Naive thymus-derived CD8-positive, alpha-beta T cell (primary cell): ENCODE measurements around the gene CPNE1. TPM values are rescaled to one million over a fixed set of nuclear protein-coding genes. Genes with fewer than 3 reads are reported as not detected.

Experiments
- ATAC-seq, 2 donors: fragments of 150-1000 bp; cut with Tn5 transposase in 1 of 2; sonication (Bioruptor Pico), chemical (Tn5 transposase) in 1 of 2; 1 replicate in 1 of 2; 2 replicates in 1 of 2; pipeline ENCODE4 v1.10.0; 2021; ENCODE audit warnings: mild to moderate bottlenecking in 2 of 2, moderate library complexity in 2 of 2
- POLR2A ChIA-PET: fragments of 350-600 bp; sonication (Branson Sonifier 250); formaldehyde crosslinking; loops from one replicate; lab custom pipeline; 2021; ENCODE audit warnings: antibody characterized with exemption; lab: Charles Lee
- DNase-seq, 10 donors: peaks; one replicate each; pipeline versions ENCODE4 v3.0.0 to v3.0.0-alpha.2; 2020 to 2022
- H3K27ac Mint-ChIP-seq, 10 donors: one replicate each; pipeline ENCODE4 v1.8.0; 2020 to 2022; ENCODE audit warnings: mild to moderate bottlenecking in 10 of 10, mixed read lengths in 10 of 10, moderate library complexity in 4 of 10, inconsistent platforms in 1 of 10
- H3K27me3 Mint-ChIP-seq, 5 donors: one replicate each; pipeline ENCODE4 v1.8.0; 2021 to 2022; ENCODE audit warnings: mixed read lengths in 5 of 5
- H3K36me3 Mint-ChIP-seq, 3 donors: one replicate each; pipeline ENCODE4 v1.8.0; 2020 to 2022; ENCODE audit warnings: mixed read lengths in 3 of 3, mild to moderate bottlenecking in 2 of 3, inconsistent platforms in 1 of 3
- H3K4me1 Mint-ChIP-seq, 4 donors: one replicate each; pipeline ENCODE4 v1.8.0; 2021 to 2022; ENCODE audit warnings: mixed read lengths in 4 of 4
- H3K4me3 Mint-ChIP-seq, 10 donors: one replicate each; pipeline ENCODE4 v1.8.0; 2020 to 2022; ENCODE audit warnings: mild to moderate bottlenecking in 10 of 10, mixed read lengths in 10 of 10, moderate library complexity in 6 of 10, inconsistent platforms in 1 of 10
- H3K9me3 Mint-ChIP-seq, 9 donors: one replicate each; pipeline ENCODE4 v1.8.0; 2020 to 2022; ENCODE audit warnings: mixed read lengths in 9 of 9, mild to moderate bottlenecking in 3 of 9, inconsistent platforms in 1 of 9, moderate library complexity in 1 of 9
- polyA plus RNA-seq, 3 donors: library from polyadenylated mRNA; unstranded; fragments of 300-500 nt; fragmentation: Illumina TruSeq; gene quantifications; one replicate each; pipeline ENCODE4 v1.2.3, GENCODE V29; 2021
- total RNA-seq, 8 experiments: library from RNA in 2 of 8; stranded (reverse) in 2 of 8; gene quantifications; one replicate each; pipeline ENCODE4 v1.2.3 and lab custom pipeline; 2021 to 2026

Gene CPNE1
- total and polyA plus RNA-seq, 5 experiments from 2014 or later, result 329 to 454 (median 392) TPM

GRCh38 chr20:35644806-35645205, 19.9 kb downstream of the CPNE1 start:
- Mint-ChIP-seq H3K4me1 (peaks cover 48 to 91% (median 80%) of the 10 kb centered on the region in 4 donors), H3K4me3 (peak overlapping the region in 2 of 10 donors; percentile 1 to 11), H3K27ac (peak overlapping the region in 9 of 10 donors; percentile 5 to 81 (median 51))

GRCh38 chr20:35643045-35643444, 21.7 kb downstream of the CPNE1 start:
- H3K27ac Mint-ChIP-seq, result peak overlapping the region in 5 of 10 donors; percentile 1 to 81 (median 41)
- POLR2A ChIA-PET, result no interaction called here
- H3K4me1 Mint-ChIP-seq, result peaks cover 51 to 87% (median 80%) of the 10 kb centered on the region in 4 donors
- DNase-seq (no peak), ATAC-seq (no peak)
- no peak overlapping the region for H3K4me3 Mint-ChIP-seq
- H3K36me3 Mint-ChIP-seq, result peaks cover 0 to 23% (median 0%) of the 10 kb centered on the region in 3 donors
- no peaks in the 10 kb centered on the region for H3K9me3 Mint-ChIP-seq
- no peaks in the 10 kb centered on the region for H3K27me3 Mint-ChIP-seq

More at GRCh38 chr20:35644806-35645205, 19.9 kb downstream of the CPNE1 start:
- Mint-ChIP-seq H3K9me3 (no peaks in the 10 kb centered on the region), H3K36me3 (peaks cover 0 to 39% (median 0%) of the 10 kb centered on the region in 3 donors), H3K27me3 (no peaks in the 10 kb centered on the region)
- POLR2A ChIA-PET, result interaction anchor here (1.5 kb wide), 1 partner anchor 19 kb away, joined by 4 read pairs; the partner anchor contains the start of genes CPNE1 and RBM12
- no peak for DNase-seq
- ATAC-seq, result no peak

- DNase-seq (no peak), ATAC-seq (no peak)
- POLR2A ChIA-PET, result interaction anchor here (0.6 kb wide), 1 partner anchor 196 kb away, joined by 3 read pairs; no protein-coding TSS in a partner anchor
- Mint-ChIP-seq H3K4me1 (peaks cover 61 to 93% (median 84%) of the 10 kb centered on the region in 4 donors), H3K36me3 (peaks cover 0 to 15% (median 0%) of the 10 kb centered on the region in 3 donors), H3K9me3 (no peaks in the 10 kb centered on the region), H3K27ac (peak overlapping the region in 7 of 10 donors; percentile 2 to 74 (median 66)), H3K4me3 (no peak overlapping the region), H3K27me3 (no peaks in the 10 kb centered on the region)
Observed at GRCh38 chr20:35641743-35642142, 23.0 kb downstream of the CPNE1 start.

GRCh38 chr20:35640724-35641123, 24.0 kb downstream of the CPNE1 start:
- Mint-ChIP-seq H3K36me3 (peaks cover 0 to 15% (median 0%) of the 10 kb centered on the region in 3 donors), H3K27me3 (no peaks in the 10 kb centered on the region), H3K9me3 (no peaks in the 10 kb centered on the region), H3K4me1 (peaks cover 66 to 89% (median 86%) of the 10 kb centered on the region in 4 donors), H3K27ac (peak overlapping the region in 9 of 10 donors; percentile 1 to 73 (median 61)), H3K4me3 (no peak overlapping the region)
- POLR2A ChIA-PET, result no interaction called here
- no peak for ATAC-seq
- DNase-seq, result no peak

GRCh38 chr20:35638751-35639150, 25.9 kb downstream of the CPNE1 start:
- DNase-seq (no peak), ATAC-seq (no peak)
- Mint-ChIP-seq H3K27me3 (no peaks in the 10 kb centered on the region), H3K27ac (peak overlapping the region in 3 of 10 donors; percentile 7 to 39 (median 30)), H3K4me3 (no peak overlapping the region), H3K36me3 (peaks cover 0 to 10% (median 0%) of the 10 kb centered on the region in 3 donors), H3K9me3 (no peaks in the 10 kb centered on the region), H3K4me1 (peaks cover 59 to 84% (median 76%) of the 10 kb centered on the region in 4 donors)
- POLR2A ChIA-PET, result interaction anchor here (1.0 to 1.2 kb wide), 2 partner anchors 8 to 14 kb away, joined by 4 to 6 read pairs; no protein-coding TSS in a partner anchor

- Mint-ChIP-seq H3K4me1 (peaks cover 50 to 76% (median 67%) of the 10 kb centered on the region in 4 donors), H3K27me3 (no peaks in the 10 kb centered on the region), H3K36me3 (peaks cover 0 to 9% (median 0%) of the 10 kb centered on the region in 3 donors), H3K27ac (peak overlapping the region in 7 of 10 donors; percentile 10 to 83 (median 65)), H3K9me3 (no peaks in the 10 kb centered on the region), H3K4me3 (no peak overlapping the region)
- DNase-seq (no peak), ATAC-seq (no peak)
- POLR2A ChIA-PET, result no interaction called here
Observed at GRCh38 chr20:35637276-35637675, 27.4 kb downstream of the CPNE1 start.

GRCh38 chr20:35636095-35636494, 28.6 kb downstream of the CPNE1 start:
- POLR2A ChIA-PET, result interaction anchor here (1.1 kb wide), 1 partner anchor 72 kb away, joined by 3 read pairs; no protein-coding TSS in a partner anchor
- Mint-ChIP-seq H3K36me3 (peaks cover 0 to 18% (median 0%) of the 10 kb centered on the region in 3 donors), H3K27me3 (no peaks in the 10 kb centered on the region), H3K9me3 (no peaks in the 10 kb centered on the region), H3K27ac (peak overlapping the region in 4 of 10 donors; percentile 6 to 89 (median 50)), H3K4me1 (peaks cover 42 to 66% (median 57%) of the 10 kb centered on the region in 4 donors), H3K4me3 (no peak overlapping the region)
- ATAC-seq (no peak), DNase-seq (no peak)

- H3K9me3 Mint-ChIP-seq, result no peaks in the 10 kb centered on the region
- H3K36me3 Mint-ChIP-seq, result peaks cover 0 to 22% (median under 1%) of the 10 kb centered on the region in 3 donors
- DNase-seq (no peak), ATAC-seq (no peak)
- peaks cover 40 to 62% (median 52%) of the 10 kb centered on the region in 4 donors for H3K4me1 Mint-ChIP-seq
- H3K27ac Mint-ChIP-seq, result peak overlapping the region in 6 of 10 donors; percentile 6 to 89 (median 33)
- no peaks in the 10 kb centered on the region for H3K27me3 Mint-ChIP-seq
- POLR2A ChIA-PET, result interaction anchor here (1.1 kb wide), 1 partner anchor 73 kb away, joined by 3 read pairs; no protein-coding TSS in a partner anchor
- no peak overlapping the region for H3K4me3 Mint-ChIP-seq
Observed at GRCh38 chr20:35635652-35636051, 29.0 kb downstream of the CPNE1 start.

GRCh38 chr20:35632539-35633115, 32.1 kb downstream of the CPNE1 start:
- Mint-ChIP-seq H3K9me3 (no peaks in the 10 kb centered on the region), H3K4me3 (no peak overlapping the region), H3K4me1 (peaks cover 23 to 35% (median 30%) of the 10 kb centered on the region in 4 donors), H3K27ac (peak overlapping the region in 7 of 10 donors; percentile 35 to 81 (median 66)), H3K36me3 (peaks cover 0 to 50% (median 9%) of the 10 kb centered on the region in 3 donors), H3K27me3 (no peaks in the 10 kb centered on the region)
- ATAC-seq (no peak), DNase-seq (no peak)
- POLR2A ChIA-PET, result interaction anchor here (0.7 to 1.0 kb wide), 2 partner anchors 13 to 32 kb away, joined by 3 to 6 read pairs; partner anchors contain the start of genes CPNE1 and RBM12

- Mint-ChIP-seq H3K4me1 (peaks cover 10 to 20% (median 15%) of the 10 kb centered on the region in 4 donors), H3K36me3 (peaks cover 3 to 70% (median 24%) of the 10 kb centered on the region in 3 donors), H3K27ac (peak overlapping the region in 2 of 10 donors; percentile 36 to 48), H3K4me3 (no peak overlapping the region), H3K9me3 (no peaks in the 10 kb centered on the region), H3K27me3 (no peaks in the 10 kb centered on the region)
- ATAC-seq (no peak), DNase-seq (no peak)
- POLR2A ChIA-PET, result interaction anchor here (1.1 kb wide), 2 partner anchors 9 to 69 kb away, joined by 3 to 4 read pairs; partner anchors contain the start of genes NFS1 and ROMO1
Observed at GRCh38 chr20:35630636-35631035, 34.1 kb downstream of the CPNE1 start.

- peaks cover 4 to 78% (median 27%) of the 10 kb centered on the region in 3 donors for H3K36me3 Mint-ChIP-seq
- no peaks in the 10 kb centered on the region for H3K9me3 Mint-ChIP-seq
- peak overlapping the region in 4 of 10 donors; percentile 14 to 55 (median 46) for H3K27ac Mint-ChIP-seq
- no peak for ATAC-seq
- no peaks in the 10 kb centered on the region for H3K27me3 Mint-ChIP-seq
- no peak for DNase-seq
- POLR2A ChIA-PET, result interaction anchor here (1.1 kb wide), 1 partner anchor 70 kb away, joined by 3 read pairs; the partner anchor contains the start of genes NFS1 and ROMO1
- peaks cover 2 to 11% (median 8%) of the 10 kb centered on the region in 4 donors for H3K4me1 Mint-ChIP-seq
- no peak overlapping the region for H3K4me3 Mint-ChIP-seq
Observed at GRCh38 chr20:35629427-35630145, 35.1 kb downstream of the CPNE1 start.

- Mint-ChIP-seq H3K4me1 (peaks cover 0 to 2% (median 0%) of the 10 kb centered on the region in 4 donors), H3K4me3 (no peak overlapping the region), H3K36me3 (peaks cover 4 to 72% (median 27%) of the 10 kb centered on the region in 3 donors), H3K27ac (no peak overlapping the region), H3K9me3 (no peaks in the 10 kb centered on the region), H3K27me3 (no peaks in the 10 kb centered on the region)
- POLR2A ChIA-PET, result interaction anchor here (1.1 kb wide), 1 partner anchor 9 kb away, joined by 3 read pairs; no protein-coding TSS in a partner anchor
- peak in 1 of 10 donors; percentile 5 for DNase-seq
- ATAC-seq, result no peak
Observed at GRCh38 chr20:35627121-35627520, 37.6 kb downstream of the CPNE1 start.
